ENCODE measurements around the gene RGS19.

RGS19 gene

DNA sequence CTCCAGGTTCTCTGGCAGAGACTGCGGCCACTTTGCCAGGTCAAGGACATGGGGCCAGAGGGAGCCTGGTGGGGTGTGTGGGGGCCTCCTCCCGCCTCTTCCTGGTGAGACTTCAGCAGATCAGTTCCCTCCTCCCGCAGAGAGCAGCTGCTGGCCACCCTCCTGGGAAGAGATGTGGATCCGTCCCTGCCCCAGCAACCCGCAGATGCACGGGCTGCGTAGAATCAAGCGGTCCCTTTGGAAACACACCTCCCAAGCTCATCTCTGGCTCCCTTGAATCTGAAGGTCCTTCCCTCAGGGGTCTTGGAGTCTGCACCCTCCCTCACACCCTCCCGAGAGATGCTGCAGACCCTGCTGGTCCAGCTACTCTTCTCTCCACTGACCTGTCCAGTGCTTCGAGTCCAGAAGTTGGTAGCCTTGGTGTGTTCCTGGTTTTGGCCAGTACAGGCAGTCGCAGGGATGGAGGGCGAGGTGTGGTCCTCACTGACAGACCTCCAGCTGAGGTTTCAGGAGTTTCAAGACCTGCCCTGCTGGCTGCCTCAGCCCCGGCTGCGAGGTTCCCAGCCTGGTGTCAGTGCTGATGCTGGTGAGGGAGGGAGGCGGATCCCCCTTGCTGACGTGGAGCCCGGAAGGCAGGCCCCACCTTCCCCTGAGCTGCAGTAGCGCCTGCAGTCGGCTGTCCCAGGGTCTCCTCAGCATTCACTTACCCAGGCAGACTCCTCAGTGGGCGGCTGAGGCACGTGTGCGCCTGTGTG, 27.8 kb upstream of the RGS19 start, which contains the start of gene NPBWR2:
NPBWR2 (minus strand) TSS at position 585 of the 755 bp plus-strand sequence. CDS start 734 bp downstream, outside the sequence.
- Histone ChIP-seq H3K36me3 (ENCODE audit: insufficient read depth, low read length) (no peaks in the 10 kb centered on the region), H3K9me3 (replicated peaks; ENCODE audit: low read length) (no peaks in the 10 kb centered on the region), H3K9ac (ENCODE audit: low read depth, low read length) (no peak within 1 kb of the TSS), H3K27me3 (ENCODE audit: control insufficient read depth, insufficient read depth, low read length) (peaks cover 47% of the 10 kb centered on the region), H3K4me2 (ENCODE audit: low read length) (no peak within 1 kb of the TSS), H3K4me3 (ENCODE audit: low read length) (no peak within 1 kb of the TSS), H3K4me1 (ENCODE audit: control insufficient read depth, insufficient read depth, low read length) (no peaks in the 10 kb centered on the region)

GRCh38 chr20:64106435-64106961, 27.2 kb upstream of the RGS19 start:
- Histone ChIP-seq H3K4me1 (ENCODE audit: control insufficient read depth, insufficient read depth, low read length) (no peaks in the 10 kb centered on the region), H3K4me2 (ENCODE audit: low read length) (no peak overlapping the region), H3K4me3 (ENCODE audit: low read length) (no peak overlapping the region), H3K27me3 (ENCODE audit: control insufficient read depth, insufficient read depth, low read length) (peaks cover 49% of the 10 kb centered on the region), H3K9ac (ENCODE audit: low read depth, low read length) (no peak overlapping the region), H3K9me3 (replicated peaks; ENCODE audit: low read length) (no peaks in the 10 kb centered on the region), H3K36me3 (ENCODE audit: insufficient read depth, low read length) (no peaks in the 10 kb centered on the region)

- Histone ChIP-seq H3K9me3 (replicated peaks; ENCODE audit: low read length) (no peaks in the 10 kb centered on the region), H3K4me3 (ENCODE audit: low read length) (no peak overlapping the region), H3K9ac (ENCODE audit: low read depth, low read length) (no peak overlapping the region), H3K4me1 (ENCODE audit: control insufficient read depth, insufficient read depth, low read length) (no peaks in the 10 kb centered on the region), H3K27me3 (ENCODE audit: control insufficient read depth, insufficient read depth, low read length) (peaks cover 55% of the 10 kb centered on the region), H3K36me3 (ENCODE audit: insufficient read depth, low read length) (no peaks in the 10 kb centered on the region), H3K4me2 (ENCODE audit: low read length) (no peak overlapping the region)
Observed at GRCh38 chr20:64105846-64106434, 26.6 kb upstream of the RGS19 start.

- Histone ChIP-seq H3K4me2 (ENCODE audit: low read length) (no peak overlapping the region), H3K4me1 (ENCODE audit: control insufficient read depth, insufficient read depth, low read length) (no peaks in the 10 kb centered on the region), H3K4me3 (ENCODE audit: low read length) (no peak overlapping the region), H3K9ac (ENCODE audit: low read depth, low read length) (no peak overlapping the region), H3K9me3 (replicated peaks; ENCODE audit: low read length) (no peaks in the 10 kb centered on the region), H3K36me3 (ENCODE audit: insufficient read depth, low read length) (no peaks in the 10 kb centered on the region), H3K27me3 (ENCODE audit: control insufficient read depth, insufficient read depth, low read length) (peaks cover 62% of the 10 kb centered on the region)
Observed at GRCh38 chr20:64104667-64105451, 25.5 kb upstream of the RGS19 start.

- Histone ChIP-seq H3K27me3 (ENCODE audit: control insufficient read depth, insufficient read depth, low read length) (peaks cover 64% of the 10 kb centered on the region), H3K4me2 (ENCODE audit: low read length) (no peak overlapping the region), H3K4me1 (ENCODE audit: control insufficient read depth, insufficient read depth, low read length) (no peaks in the 10 kb centered on the region), H3K9me3 (replicated peaks; ENCODE audit: low read length) (no peaks in the 10 kb centered on the region), H3K9ac (ENCODE audit: low read depth, low read length) (no peak overlapping the region), H3K36me3 (ENCODE audit: insufficient read depth, low read length) (no peaks in the 10 kb centered on the region), H3K4me3 (ENCODE audit: low read length) (no peak overlapping the region)
Observed at GRCh38 chr20:64103871-64104666, 24.8 kb upstream of the RGS19 start.

- H3K36me3 ChIP-seq (ENCODE audit: insufficient read depth, low read length) = no peaks in the 10 kb centered on the region
- peaks cover 57% of the 10 kb centered on the region for H3K27me3 ChIP-seq (ENCODE audit: control insufficient read depth, insufficient read depth, low read length)
- H3K4me2 ChIP-seq (ENCODE audit: low read length) = no peak overlapping the region
- H3K4me3 ChIP-seq (ENCODE audit: low read length) = no peak overlapping the region
- H3K9ac ChIP-seq (ENCODE audit: low read depth, low read length) = no peak overlapping the region
- no peaks in the 10 kb centered on the region for H3K4me1 ChIP-seq (ENCODE audit: control insufficient read depth, insufficient read depth, low read length)
- no peaks in the 10 kb centered on the region for H3K9me3 ChIP-seq (replicated peaks; ENCODE audit: low read length)
Observed at GRCh38 chr20:64102647-64103354, 23.5 kb upstream of the RGS19 start.

DNA sequence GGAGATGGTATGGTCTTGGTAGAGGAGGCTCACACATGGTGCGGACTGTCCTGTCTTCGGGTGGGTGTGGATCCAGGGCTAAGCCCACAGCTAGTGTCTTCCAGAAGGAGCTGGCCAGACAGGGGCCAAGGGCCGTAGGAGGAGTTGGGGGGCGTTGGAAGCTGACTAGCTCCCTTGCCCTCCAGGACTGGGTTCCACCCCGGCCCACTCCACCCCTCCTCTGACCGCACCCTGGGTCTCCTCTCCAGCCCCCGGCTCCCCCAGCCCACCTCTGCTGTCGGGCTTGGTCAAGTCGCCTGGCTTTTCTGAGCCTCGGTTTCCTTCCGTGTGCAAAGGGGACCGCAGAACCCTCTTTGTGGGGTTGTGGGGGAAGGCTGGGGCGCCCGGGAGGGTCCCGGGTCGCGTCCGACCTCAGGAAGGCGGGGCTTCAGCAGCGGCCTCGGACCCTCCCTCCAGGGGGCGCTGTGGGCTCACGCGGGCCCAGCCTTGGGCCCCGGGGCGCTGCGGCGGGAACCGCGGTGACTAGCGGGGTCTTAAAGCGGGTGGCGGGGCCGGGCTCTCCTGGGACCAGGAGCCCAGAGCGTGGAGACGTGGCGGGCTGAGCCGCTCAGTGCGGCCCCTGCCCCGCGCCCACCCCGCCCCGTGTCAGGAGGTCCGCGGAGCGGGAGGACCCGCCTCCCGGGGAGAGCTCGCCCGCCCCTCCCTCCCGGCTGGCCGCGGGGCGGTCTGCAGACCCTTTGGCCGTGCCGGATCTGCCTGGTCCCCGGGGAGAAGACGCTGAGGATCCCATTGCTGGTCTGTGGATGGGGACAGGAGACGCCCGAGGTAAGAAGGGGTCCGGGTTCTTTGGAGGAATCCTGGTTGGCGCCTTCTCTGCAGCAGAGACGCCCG, 22.7 kb upstream of the RGS19 start:
- Histone ChIP-seq H3K9ac (ENCODE audit: low read depth, low read length) (no peak overlapping the region), H3K4me1 (ENCODE audit: control insufficient read depth, insufficient read depth, low read length) (no peaks in the 10 kb centered on the region), H3K4me2 (ENCODE audit: low read length) (no peak overlapping the region), H3K9me3 (replicated peaks; ENCODE audit: low read length) (no peaks in the 10 kb centered on the region), H3K36me3 (ENCODE audit: insufficient read depth, low read length) (no peaks in the 10 kb centered on the region), H3K4me3 (ENCODE audit: low read length) (no peak overlapping the region), H3K27me3 (ENCODE audit: control insufficient read depth, insufficient read depth, low read length) (peaks cover 48% of the 10 kb centered on the region)

GRCh38 chr20:64100946-64101688, 21.8 kb upstream of the RGS19 start:
- Histone ChIP-seq H3K9ac (ENCODE audit: low read depth, low read length) (no peak overlapping the region), H3K4me3 (ENCODE audit: low read length) (no peak overlapping the region), H3K4me1 (ENCODE audit: control insufficient read depth, insufficient read depth, low read length) (no peaks in the 10 kb centered on the region), H3K9me3 (replicated peaks; ENCODE audit: low read length) (no peaks in the 10 kb centered on the region), H3K36me3 (ENCODE audit: insufficient read depth, low read length) (no peaks in the 10 kb centered on the region), H3K4me2 (ENCODE audit: low read length) (no peak overlapping the region), H3K27me3 (ENCODE audit: control insufficient read depth, insufficient read depth, low read length) (peaks cover 48% of the 10 kb centered on the region)

DNA sequence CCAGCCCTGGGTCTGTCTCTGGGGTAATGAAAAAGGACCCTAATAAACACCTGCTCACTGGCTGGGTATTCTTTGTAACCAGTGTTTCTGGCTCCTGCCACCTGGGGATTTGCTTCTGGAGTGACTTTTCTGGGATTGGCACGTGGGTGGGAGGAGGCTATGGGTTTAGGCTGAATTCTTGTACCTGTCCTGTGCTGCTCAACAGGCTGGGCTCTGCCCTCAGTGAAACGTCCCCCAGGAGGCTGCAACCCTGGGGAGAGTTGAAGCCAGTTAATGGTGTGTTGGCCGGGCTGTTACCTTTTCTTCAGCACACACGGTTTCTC, 21.2 kb upstream of the RGS19 start:
- Histone ChIP-seq H3K36me3 (ENCODE audit: insufficient read depth, low read length) (no peaks in the 10 kb centered on the region), H3K4me1 (ENCODE audit: control insufficient read depth, insufficient read depth, low read length) (no peaks in the 10 kb centered on the region), H3K27me3 (ENCODE audit: control insufficient read depth, insufficient read depth, low read length) (peaks cover 48% of the 10 kb centered on the region), H3K4me3 (ENCODE audit: low read length) (no peak overlapping the region), H3K9me3 (replicated peaks; ENCODE audit: low read length) (no peaks in the 10 kb centered on the region), H3K4me2 (ENCODE audit: low read length) (no peak overlapping the region), H3K9ac (ENCODE audit: low read depth, low read length) (no peak overlapping the region)

Data from skeletal muscle satellite cell (primary cell).